GM18517 (cell line): ENCODE results near the gene HDAC10.
"Not testable (repeated sequence)": the region's sequence is repeated elsewhere in the genome, so short reads cannot be mapped to it uniquely, and the experiment has no call there.

Experiments used
- ATAC-seq: cut with Tn5 transposase; IDR thresholded peaks from one replicate; pipeline ENCODE4 v1.9.1; 2021; ENCODE audit warnings: mild to moderate bottlenecking, moderate library complexity; ENCODE audit not compliant: unreplicated experiment

HDAC10 gene

GRCh38 chr22:50285568-50286229 is 34.6 kb upstream of the HDAC10 start:
- ATAC-seq: no peak

GRCh38 chr22:50284479-50284878 is 33.4 kb upstream of the HDAC10 start:
- ATAC-seq: no peak

- ATAC-seq: no peak
These were observed 32.8 kb upstream of the HDAC10 start for GRCh38 chr22:50283821-50284220.

- no peak for ATAC-seq
These were observed 31.5 kb upstream of the HDAC10 start for GRCh38 chr22:50282361-50283155.

- ATAC-seq: no peak
These were observed 30.9 kb upstream of the HDAC10 start for GRCh38 chr22:50281957-50282356.

- no peak for ATAC-seq
These were observed 30.3 kb upstream of the HDAC10 start for GRCh38 chr22:50281384-50281760.

- ATAC-seq: no peak
These were observed 29.8 kb upstream of the HDAC10 start for GRCh38 chr22:50280708-50281383.

GRCh38 chr22:50280022-50280707 is 29.1 kb upstream of the HDAC10 start:
- no peak for ATAC-seq

GRCh38 chr22:50278956-50279619 is 28.0 kb upstream of the HDAC10 start:
- ATAC-seq: no peak

- ATAC-seq: no peak
These were observed 27.4 kb upstream of the HDAC10 start for GRCh38 chr22:50278461-50278860.

- ATAC-seq: no peak
These were observed 26.7 kb upstream of the HDAC10 start for GRCh38 chr22:50277761-50278160.

GRCh38 chr22:50276143-50276542 is 25.1 kb upstream of the HDAC10 start:
- ATAC-seq: peak; percentile 55

GRCh38 chr22:50275181-50276055 is 24.4 kb upstream of the HDAC10 start:
- no peak for ATAC-seq

GRCh38 chr22:50274771-50275170 is 23.7 kb upstream of the HDAC10 start:
- no peak for ATAC-seq

GRCh38 chr22:50274311-50274710 is 23.2 kb upstream of the HDAC10 start:
- no peak for ATAC-seq

GRCh38 chr22:50273781-50274180 is 22.7 kb upstream of the HDAC10 start:
- not testable (repeated sequence) for ATAC-seq

GRCh38 chr22:50273352-50273751 is 22.3 kb upstream of the HDAC10 start:
- ATAC-seq: not testable (repeated sequence)

- no peak for ATAC-seq
These were observed 21.2 kb upstream of the HDAC10 start for GRCh38 chr22:50272044-50272802.

GRCh38 chr22:50271519-50271970 is 20.5 kb upstream of the HDAC10 start:
- no peak for ATAC-seq
